BLaER1 (cell line): ENCODE results near the gene VTN.

Experiments used
- H3K27ac ChIP-seq: shearing (Covaris generic); formaldehyde crosslinking; 2 replicates; pipeline ENCODE4 v1.8.1; 2022
- H3K27me3 ChIP-seq: shearing (Covaris generic); formaldehyde crosslinking; 2 replicates; pipeline ENCODE4 v1.8.1; 2022
- H3K36me3 ChIP-seq: shearing (Covaris generic); formaldehyde crosslinking; 2 replicates; pipeline ENCODE4 v1.8.1; 2022
- H3K4me1 ChIP-seq: shearing (Covaris generic); formaldehyde crosslinking; 2 replicates; pipeline ENCODE4 v1.8.1; 2022
- H3K4me2 ChIP-seq: shearing (Covaris generic); formaldehyde crosslinking; 2 replicates; pipeline ENCODE4 v1.8.1; 2022
- H3K4me3 ChIP-seq: shearing (Covaris generic); formaldehyde crosslinking; 2 replicates; pipeline ENCODE4 v1.8.1; 2022
- H3K9ac ChIP-seq: shearing (Covaris generic); formaldehyde crosslinking; 2 replicates; pipeline ENCODE4 v1.8.1; 2022
- H3K9me3 ChIP-seq: shearing (Covaris generic); formaldehyde crosslinking; 2 replicates; pipeline ENCODE4 v1.8.1; 2022
- H4K20me1 ChIP-seq: shearing (Covaris generic); formaldehyde crosslinking; 2 replicates; pipeline ENCODE4 v1.8.1; 2022
- Cebpa-rat ChIP-seq: shearing (Covaris generic); IDR thresholded peaks from 2 replicates; pipeline ENCODE4 v1.8.1; 2022

The VTN gene

DNA sequence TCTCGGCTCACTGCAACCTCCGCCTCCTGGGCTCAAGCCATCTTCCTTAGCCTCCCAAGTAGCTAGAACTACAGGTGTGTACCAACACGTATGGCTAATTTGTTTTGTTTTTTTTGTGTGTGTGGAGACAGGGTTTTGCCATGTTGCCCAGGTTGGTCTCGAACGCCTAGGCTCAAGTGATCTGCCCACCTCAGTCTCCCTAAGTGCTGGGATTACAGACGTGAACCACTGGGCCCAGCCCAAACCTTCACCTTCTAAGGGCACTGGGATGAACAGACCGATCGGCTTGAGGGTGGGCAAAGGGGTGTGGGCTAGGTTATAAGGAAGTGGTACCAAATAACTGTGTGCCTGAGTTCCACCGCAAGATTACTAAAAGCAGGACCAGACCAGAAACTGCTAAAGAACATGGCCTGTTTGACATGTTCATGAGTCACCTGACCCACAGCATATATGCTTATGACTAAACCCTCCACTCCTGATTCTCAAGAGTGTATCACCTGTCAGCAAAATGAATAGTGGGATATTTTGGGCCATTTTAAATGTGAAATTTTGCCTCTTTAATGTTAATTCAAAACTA lies 43.0 kb downstream of the VTN start:
- Histone ChIP-seq H3K4me1 (peaks cover 9% of the 10 kb centered on the region; the same call in 1 of the 2 replicates), H3K27ac (no peak overlapping the region), H3K27me3 (no peaks in the 10 kb centered on the region), H3K36me3 (peaks cover 76% of the 10 kb centered on the region), H3K9ac (no peak overlapping the region), H3K9me3 (no peaks in the 10 kb centered on the region), H3K4me2 (no peak overlapping the region), H4K20me1 (peaks cover 89% of the 10 kb centered on the region), H3K4me3 (no peak overlapping the region)
- no peak for TF ChIP-seq Cebpa-rat

DNA sequence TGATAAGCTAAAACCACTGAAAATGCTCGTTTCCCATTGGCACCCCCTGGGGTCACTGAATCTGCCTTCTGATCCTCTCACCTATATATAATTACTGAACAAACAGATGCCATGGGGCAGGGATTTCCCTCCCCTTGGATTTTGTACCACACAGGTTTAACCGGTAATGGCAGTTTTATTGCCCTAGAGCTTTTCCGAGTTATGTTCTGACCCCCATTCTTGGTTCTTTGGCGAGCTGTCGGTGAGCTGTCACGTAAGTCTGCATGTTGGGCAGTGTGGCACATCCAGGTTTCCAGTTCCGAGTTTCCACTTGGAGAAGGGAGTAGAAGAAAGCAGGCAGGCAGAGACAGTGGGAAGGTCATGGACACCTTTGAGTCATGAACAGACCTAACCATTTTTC lies 44.0 kb downstream of the VTN start:
- TF ChIP-seq Cebpa-rat = no peak
- H3K27ac ChIP-seq = no peak overlapping the region
- H4K20me1 ChIP-seq = peaks cover 89% of the 10 kb centered on the region

DNA sequence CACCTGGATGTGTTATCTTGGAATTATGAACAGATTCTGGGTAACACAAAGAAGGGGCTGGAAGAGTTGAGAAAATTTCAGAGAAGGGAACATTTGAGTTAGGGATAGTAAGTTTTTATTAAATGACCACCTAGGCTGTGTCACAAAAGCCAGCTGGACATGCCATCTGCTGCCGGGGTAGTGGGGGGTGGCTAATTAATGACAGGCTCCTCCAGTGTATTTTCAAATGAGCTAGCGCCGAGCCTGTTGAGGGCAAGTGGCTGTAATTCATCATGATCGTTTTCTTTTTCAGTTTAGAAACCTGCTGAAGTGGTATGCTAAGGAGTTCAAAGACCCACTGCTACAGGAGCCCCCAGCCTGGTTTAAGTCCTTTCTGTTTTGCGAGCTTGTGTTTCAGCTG lies 44.9 kb downstream of the VTN start:
- Histone ChIP-seq H3K4me3 (no peak overlapping the region), H4K20me1 (peaks cover 89% of the 10 kb centered on the region), H3K9ac (no peak overlapping the region), H3K27ac (no peak overlapping the region), H3K36me3 (peaks cover 65% of the 10 kb centered on the region), H3K4me2 (no peak overlapping the region), H3K4me1 (peaks cover 28% of the 10 kb centered on the region), H3K27me3 (no peaks in the 10 kb centered on the region), H3K9me3 (no peaks in the 10 kb centered on the region)
- no peak for TF ChIP-seq Cebpa-rat

More for the DNA sequence above, 44.0 kb downstream of the VTN start:
- Histone ChIP-seq H3K4me3 (no peak overlapping the region), H3K4me2 (no peak overlapping the region), H3K4me1 (peaks cover 19% of the 10 kb centered on the region), H3K27me3 (no peaks in the 10 kb centered on the region), H3K9ac (no peak overlapping the region), H3K9me3 (no peaks in the 10 kb centered on the region), H3K36me3 (peaks cover 72% of the 10 kb centered on the region)

DNA sequence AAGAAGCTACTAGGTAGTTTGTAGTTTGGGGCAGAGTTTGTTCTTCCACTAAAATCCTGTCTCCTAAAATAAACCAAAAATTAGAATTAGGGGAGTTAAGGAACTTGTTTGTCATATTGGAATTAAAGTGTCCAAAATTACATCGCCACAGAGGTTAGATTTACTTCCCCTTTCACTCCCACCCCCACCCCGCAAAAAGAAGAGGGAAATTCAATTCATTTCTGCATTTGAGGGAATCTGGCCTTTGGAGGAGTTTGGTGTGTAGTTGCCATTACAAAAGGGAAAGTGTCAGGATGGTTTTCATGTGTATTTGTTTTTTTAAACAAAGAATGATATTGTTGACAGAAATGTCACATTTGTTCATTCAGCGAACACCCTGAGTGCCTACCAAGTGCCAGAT lies 45.3 kb downstream of the VTN start:
- H3K27ac ChIP-seq = no peak overlapping the region
- H3K4me1 ChIP-seq = peaks cover 33% of the 10 kb centered on the region
- H3K9me3 ChIP-seq = no peaks in the 10 kb centered on the region
- H3K27me3 ChIP-seq = no peaks in the 10 kb centered on the region
- peaks cover 90% of the 10 kb centered on the region for H4K20me1 ChIP-seq
- no peak overlapping the region for H3K4me2 ChIP-seq
- no peak overlapping the region for H3K9ac ChIP-seq
- H3K36me3 ChIP-seq = peaks cover 62% of the 10 kb centered on the region
- H3K4me3 ChIP-seq = no peak overlapping the region
- no peak for TF ChIP-seq Cebpa-rat

DNA sequence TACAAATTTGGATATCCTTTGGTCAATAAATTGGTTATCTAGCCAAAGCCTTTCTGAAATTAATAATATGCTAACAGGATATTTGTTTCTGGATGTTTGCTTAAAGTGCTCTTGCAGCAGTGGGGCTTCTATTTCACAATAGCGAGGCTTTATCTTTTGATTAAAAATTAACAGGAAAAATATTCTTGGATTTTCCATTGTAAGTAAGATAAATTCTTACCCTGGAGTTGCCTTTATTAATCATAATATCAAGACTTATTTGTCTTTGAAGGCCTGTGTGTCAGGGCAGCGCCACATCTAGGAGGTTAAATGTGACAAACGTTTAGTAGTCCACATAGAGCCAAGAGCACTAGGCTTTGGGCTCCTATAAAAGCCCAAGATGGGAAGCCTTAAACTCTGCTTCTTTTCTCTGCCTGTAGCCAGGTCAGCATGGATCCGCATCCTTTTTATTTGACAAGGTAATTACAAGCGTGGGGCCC lies 45.8 kb downstream of the VTN start:
- no peak for TF ChIP-seq Cebpa-rat
- Histone ChIP-seq H3K27me3 (no peaks in the 10 kb centered on the region), H3K27ac (no peak overlapping the region), H3K4me1 (peaks cover 34% of the 10 kb centered on the region), H3K4me3 (no peak overlapping the region), H3K9ac (no peak overlapping the region), H3K36me3 (peaks cover 57% of the 10 kb centered on the region), H3K9me3 (no peaks in the 10 kb centered on the region), H4K20me1 (peaks cover 87% of the 10 kb centered on the region), H3K4me2 (no peak overlapping the region)

DNA sequence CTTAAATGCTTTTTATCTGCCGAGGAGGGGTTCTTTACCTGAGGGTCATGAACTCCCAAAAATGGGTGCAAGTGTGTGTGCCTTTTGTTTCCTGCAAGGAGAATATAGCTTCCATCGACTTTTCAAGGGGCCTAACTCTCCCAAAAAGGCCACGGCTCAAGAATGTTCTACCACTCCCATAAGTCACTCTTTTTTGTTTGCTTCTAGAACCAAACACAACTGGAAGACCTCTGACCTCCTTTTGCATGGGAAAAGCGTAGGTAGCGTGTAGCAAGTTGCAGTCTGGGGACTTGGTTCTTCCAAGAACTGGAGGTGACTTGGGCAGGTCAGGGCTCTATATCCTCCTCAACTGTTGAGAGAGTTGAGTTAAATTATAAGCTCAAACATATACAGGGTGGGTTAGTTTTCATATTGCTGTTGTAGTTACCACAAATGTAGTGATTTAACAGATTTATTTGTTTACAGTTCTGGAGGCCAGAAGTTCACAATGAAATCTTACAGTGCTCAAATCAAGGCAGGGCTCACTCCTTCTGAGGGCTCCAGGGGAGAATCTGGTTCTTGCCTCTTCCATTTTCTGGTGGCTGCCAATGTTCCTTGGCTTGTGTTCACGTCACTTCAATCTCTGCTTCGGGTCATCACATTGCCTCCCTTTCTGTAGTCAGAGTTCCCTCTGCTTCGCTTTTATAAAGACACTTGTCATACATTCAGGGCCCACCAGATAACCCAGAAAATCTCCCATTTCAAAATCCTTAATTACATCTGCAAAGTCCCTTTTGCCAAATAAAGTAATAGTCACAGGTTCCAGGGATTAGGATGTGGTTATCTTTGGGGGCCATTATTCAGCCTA lies 49.7 kb downstream of the VTN start:
- peak overlapping the region; percentile 88 for H3K4me2 ChIP-seq
- no peak for TF ChIP-seq Cebpa-rat
- peak overlapping the region; percentile 90; the same call in 1 of the 2 replicates for H3K27ac ChIP-seq
- H3K4me3 ChIP-seq = peak overlapping the region; percentile 79
- H3K27me3 ChIP-seq = no peaks in the 10 kb centered on the region
- H3K36me3 ChIP-seq = peaks cover 18% of the 10 kb centered on the region
- H4K20me1 ChIP-seq = peaks cover 53% of the 10 kb centered on the region
- H3K9me3 ChIP-seq = no peaks in the 10 kb centered on the region
- peaks cover 47% of the 10 kb centered on the region for H3K4me1 ChIP-seq
- H3K9ac ChIP-seq = peak overlapping the region; percentile 92

DNA sequence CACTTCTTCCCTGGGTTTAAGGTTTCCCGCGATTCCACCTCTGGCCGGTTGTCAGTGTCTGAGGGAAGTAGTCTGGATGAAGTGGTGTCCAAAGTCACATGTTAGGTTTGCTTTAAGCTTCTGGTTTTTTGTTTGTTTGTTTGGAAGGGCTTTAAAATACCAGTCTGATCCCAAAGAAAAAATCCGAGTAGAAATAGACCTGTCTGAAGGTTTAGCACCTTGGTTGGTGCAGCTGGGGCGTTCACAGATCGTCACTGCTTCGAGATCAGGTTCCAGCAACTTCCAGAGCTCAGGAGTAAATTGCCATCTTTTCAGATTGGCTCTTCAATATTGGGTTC lies 50.5 kb downstream of the VTN start:
- H3K4me3 ChIP-seq = peak overlapping the region; percentile 79
- H3K36me3 ChIP-seq = peaks cover 12% of the 10 kb centered on the region; the same call in 1 of the 2 replicates
- peaks cover 45% of the 10 kb centered on the region for H3K4me1 ChIP-seq
- no peak for TF ChIP-seq Cebpa-rat
- H3K9ac ChIP-seq = peak overlapping the region; percentile 92
- no peaks in the 10 kb centered on the region for H3K9me3 ChIP-seq
- H3K4me2 ChIP-seq = peak overlapping the region; percentile 88
- H3K27me3 ChIP-seq = no peaks in the 10 kb centered on the region
- peak overlapping the region; percentile 90 for H3K27ac ChIP-seq
- H4K20me1 ChIP-seq = peaks cover 44% of the 10 kb centered on the region

DNA sequence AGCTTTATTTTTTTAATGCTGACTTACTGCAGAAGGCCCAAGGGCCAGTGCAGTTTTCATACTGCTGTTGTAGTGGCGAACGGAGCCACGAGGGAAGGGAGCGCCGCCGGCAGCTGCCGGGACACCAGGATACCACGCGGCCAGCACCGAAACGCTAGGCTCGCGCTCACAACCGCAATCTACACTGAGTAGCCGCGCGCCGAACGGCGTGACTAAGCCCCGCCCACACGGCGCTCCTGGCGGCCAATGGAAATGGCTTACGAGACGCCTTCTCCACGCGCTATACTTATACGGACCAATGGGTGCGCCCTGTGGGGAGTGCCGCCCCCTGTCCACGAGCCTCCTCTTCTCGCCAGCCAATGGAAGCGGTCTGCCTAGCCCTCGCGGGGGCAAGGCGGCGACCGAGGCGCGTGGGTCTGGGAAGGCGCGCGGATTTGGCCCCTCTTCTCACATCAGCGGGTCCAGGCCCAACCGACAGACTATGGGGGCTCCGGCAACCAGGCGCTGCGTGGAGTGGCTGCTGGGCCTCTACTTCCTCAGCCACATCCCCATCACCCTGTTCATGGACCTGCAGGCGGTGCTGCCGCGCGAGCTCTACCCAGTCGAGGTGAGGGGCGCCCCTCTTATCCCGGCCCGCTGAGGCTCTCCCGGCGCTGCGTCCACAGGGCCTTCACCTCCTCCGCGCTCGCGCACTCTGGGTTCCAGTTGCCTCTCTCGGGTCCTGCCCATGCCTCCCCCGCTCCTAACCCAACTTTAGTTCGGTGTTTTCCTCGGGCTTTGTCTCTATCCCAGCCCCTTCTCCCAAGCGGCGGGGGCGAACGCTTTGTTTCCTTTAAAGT lies 51.1 kb downstream of the VTN start, which contains the start of gene TMEM97:
Gene TMEM97, plus strand, starts transcription at position 442 of the 839 bp plus-strand sequence. Its CDS starts 40 bp downstream, at position 482.
- TF ChIP-seq Cebpa-rat = no peak
- H3K4me3 ChIP-seq = peak within 1 kb of the TSS; percentile 79
- H3K4me2 ChIP-seq = peak within 1 kb of the TSS; percentile 88

DNA sequence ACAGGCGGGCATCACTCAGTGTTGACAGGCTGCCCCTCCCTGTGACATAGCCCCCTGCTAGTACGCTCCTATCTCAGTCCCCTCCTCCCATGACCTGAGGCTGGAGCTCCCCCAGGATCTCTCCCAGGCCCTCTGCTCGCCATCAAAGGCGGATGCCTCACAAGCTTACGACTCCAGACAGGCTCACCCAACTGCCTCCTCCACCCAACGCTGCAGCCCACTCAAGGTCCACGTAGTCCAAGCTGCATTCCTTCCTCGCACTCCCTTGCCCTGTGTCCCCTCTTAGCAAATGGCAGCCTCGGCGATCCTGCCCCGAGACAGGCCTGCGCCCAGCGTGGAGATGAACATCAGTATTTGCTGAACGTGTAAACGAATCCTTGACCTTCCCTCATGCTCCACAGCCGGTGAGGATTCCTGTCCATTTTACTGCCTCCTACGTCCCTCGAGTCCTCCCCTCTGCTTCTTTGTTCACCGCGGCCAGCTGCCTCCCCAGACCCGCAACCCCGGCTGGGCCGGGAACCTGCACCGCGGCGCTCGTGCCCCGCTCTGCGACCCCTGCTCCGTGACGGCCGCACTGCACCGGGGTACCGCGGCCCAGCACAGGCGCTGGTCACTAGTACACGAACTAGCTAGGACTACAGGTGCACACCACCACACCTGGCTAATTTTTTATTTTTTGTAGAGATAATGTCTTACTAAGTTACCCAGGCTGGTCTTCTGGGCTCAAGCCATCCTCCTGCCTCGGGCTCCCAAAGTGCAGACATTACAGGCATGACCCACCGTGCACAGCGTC lies 51.9 kb downstream of the VTN start:
- TF ChIP-seq Cebpa-rat = no peak

More for the DNA sequence above, 51.1 kb downstream of the VTN start, which contains the start of gene TMEM97:
- H3K9me3 ChIP-seq = no peaks in the 10 kb centered on the region
- H3K27me3 ChIP-seq = no peaks in the 10 kb centered on the region
- peak within 1 kb of the TSS; percentile 92 for H3K9ac ChIP-seq
- H3K36me3 ChIP-seq = peaks cover 12% of the 10 kb centered on the region; the same call in 1 of the 2 replicates
- H4K20me1 ChIP-seq = peaks cover 38% of the 10 kb centered on the region
- peak within 1 kb of the TSS; percentile 90 for H3K27ac ChIP-seq
- peaks cover 42% of the 10 kb centered on the region for H3K4me1 ChIP-seq

More for the DNA sequence above, 51.9 kb downstream of the VTN start:
- Histone ChIP-seq H3K9ac (peak overlapping the region; percentile 80), H3K4me2 (peak overlapping the region; percentile 88), H3K27me3 (no peaks in the 10 kb centered on the region), H3K4me3 (peak overlapping the region; percentile 79), H4K20me1 (peaks cover 30% of the 10 kb centered on the region), H3K27ac (peak overlapping the region; percentile 72), H3K4me1 (peaks cover 42% of the 10 kb centered on the region), H3K36me3 (peaks cover 12% of the 10 kb centered on the region; the same call in 1 of the 2 replicates), H3K9me3 (no peaks in the 10 kb centered on the region)
